Measurements from ENCODE around the gene ORM1. TPM values are rescaled to one million over a fixed set of nuclear protein-coding genes. Genes with fewer than 3 reads are reported as not detected.
A peak's percentile ranks its signal among the peaks of the same experiment; 100 is the strongest.

Gene ORM1
- total and polyA plus RNA-seq, 2 of the 8 experiments (the other 6 are each of a cell fraction or from before 2014, with no cell fraction given), result 0.32 TPM; not detected in 1

- Histone ChIP-seq H3K23me2 (ENCODE audit: low read depth, low read length) (no peaks in the 10 kb centered on the region), H4K5ac (ENCODE audit: insufficient read length, low read depth, low read length) (no peak overlapping the region), H3K27me3 (replicated peaks in 1 of 4; ENCODE audit: control insufficient read depth in 3 of 4, extremely low read depth in 1 of 4, insufficient read depth in 3 of 4, low read length in 3 of 4) (no peaks in the 10 kb centered on the region), H3K18ac (ENCODE audit: extremely low read depth, low read length) (no peak overlapping the region), H3K23ac (ENCODE audit: insufficient read length) (no peak overlapping the region), H3K4me1 (replicated peaks in 1 of 4; ENCODE audit: control insufficient read depth in 3 of 4, insufficient read depth in 4 of 4, low read length in 3 of 4) (peaks cover 0 to 20% (median 4%) of the 10 kb centered on the region in 4 experiments; a peak in 5 of 7 replicates), H2AFZ (ENCODE audit: low read length) (no peak overlapping the region), H3K4me3 (ENCODE audit: extremely low read depth in 1 of 4, insufficient read depth in 2 of 4, low read depth in 3 of 4, low read length in 4 of 4) (no peak overlapping the region), H2BK20ac (ENCODE audit: low read length) (no peak overlapping the region), H3K79me2 (ENCODE audit: control insufficient read depth in 1 of 2, insufficient read depth in 2 of 2, low read length in 2 of 2) (no peaks in the 10 kb centered on the region), H2BK15ac (ENCODE audit: low read length) (0 out of 2 replicates have a peak overlapping the region, but pooled peaks have one; percentile 76), H3K9ac (replicated peaks in 1 of 4; ENCODE audit: extremely low read depth in 1 of 4, low read depth in 3 of 4, low read length in 3 of 4) (0 out of 7 replicates have a peak overlapping the region, but pooled peaks of 1 of the 4 experiments have one; percentile 0), H3K4ac (replicated peaks; ENCODE audit: insufficient read length, low read depth, low read length) (no peak overlapping the region), H2BK120ac (replicated peaks; ENCODE audit: low read depth, low read length) (no peak overlapping the region), H4K20me1 (replicated peaks in 1 of 2; ENCODE audit: control insufficient read depth in 1 of 2, insufficient read depth in 2 of 2, low read length in 2 of 2) (peaks cover 0 to 4% of the 10 kb centered on the region in 2 experiments), H3K79me1 (ENCODE audit: low read depth, low read length) (no peaks in the 10 kb centered on the region), H2BK5ac (ENCODE audit: low read depth, low read length) (peak overlapping the region; percentile 40; the same call in 1 of the 2 replicates), H2BK12ac (ENCODE audit: low read depth, low read length) (peak overlapping the region; percentile 3; the same call in 1 of the 2 replicates), H4K8ac (ENCODE audit: extremely low read depth, insufficient read depth, low read length) (no peak overlapping the region), H3K9me3 (ENCODE audit: insufficient read depth in 2 of 2, low read depth in 1 of 2, low read length in 1 of 2) (no peaks in the 10 kb centered on the region), H2AK5ac (ENCODE audit: low read depth, low read length) (no peak overlapping the region), H3K14ac (ENCODE audit: insufficient read length) (no peak overlapping the region), H3K36me3 (ENCODE audit: control insufficient read depth in 2 of 4, insufficient read depth in 4 of 4, low read length in 3 of 4) (peaks cover 0 to 8% (median 2%) of the 10 kb centered on the region in 4 experiments; a peak in 5 of 8 replicates), H3K56ac (replicated peaks; ENCODE audit: insufficient read length, low read depth, low read length) (no peak overlapping the region), H3K4me2 (ENCODE audit: insufficient read depth in 1 of 2, low read depth in 2 of 2, low read length in 2 of 2) (0 out of 4 replicates have a peak overlapping the region, but pooled peaks of 1 of the 2 experiments have one; percentile 19), H3K27ac (ENCODE audit: low read depth, low read length) (no peak overlapping the region), H4K91ac (replicated peaks; ENCODE audit: insufficient read length, low read length) (no peak overlapping the region)
- ChIA-PET CTCF (ENCODE audit: partially characterized antibody) (interaction anchor here (0.6 to 6.3 kb wide), 21 partner anchors 9 to 804 kb away, joined by 3 to 205 read pairs (median 4); partner anchors contain the start of genes AMBP and COL27A1), POLR2A (ENCODE audit: partially characterized antibody) (interaction anchor here (0.6 to 2.0 kb wide), 2 partner anchors 125 to 180 kb away, joined by 3 to 6 read pairs; no protein-coding TSS in a partner anchor)
- FAIRE-seq (no peak), DNase-seq (ENCODE audit: low read depth in 1 of 2, low spot score in 2 of 2) (peak in 1 of 2 experiments; percentile 59)
- WGBS, 2 experiments (ENCODE audit: extremely low coverage in 1 of 2, insufficient coverage in 1 of 2, insufficient read length in 1 of 2, insufficient replicate concordance in 2 of 2, low coverage in 1 of 2, low lambda C conversion rate in 2 of 2, missing lambda C conversion rate in 1 of 2), result 75% methylated on average over 23 of the region's 23 CpGs; no CpG with 5 or more reads in 1 of the 2 experiments
- TF ChIP-seq TEAD4 (IDR thresholded peaks at IDR 0.05; ENCODE audit: low read depth, low read length) (peak; percentile 91), CBX8 (IDR thresholded peaks at IDR 0.05; ENCODE audit: borderline replicate concordance, low read depth, low read length) (no peak), EZH2 (IDR thresholded peaks at IDR 0.05; ENCODE audit: low read depth, low read length, severe bottlenecking) (no peak), TCF12 (IDR thresholded peaks at IDR 0.05; ENCODE audit: low read depth, low read length) (0 out of 2 replicates have a peak, but pooled peaks have one; percentile 21), KDM5A (IDR thresholded peaks at IDR 0.05; ENCODE audit: low read length) (no peak), TBP (IDR thresholded peaks at IDR 0.05; ENCODE audit: low read depth, low read length) (no peak), BACH1 (IDR thresholded peaks at IDR 0.05; ENCODE audit: low read length) (0 out of 2 replicates have a peak, but pooled peaks have one; percentile 26), HDAC2 (IDR thresholded peaks at IDR 0.05; ENCODE audit: borderline replicate concordance in 1 of 2, low read depth in 2 of 2, low read length in 2 of 2) (0 out of 4 replicates have a peak, but pooled peaks of 1 of the 2 experiments have one; percentile 49), KDM4A (IDR thresholded peaks at IDR 0.05; ENCODE audit: low read depth, low read length, severe bottlenecking) (no peak), YY1 (IDR thresholded peaks at IDR 0.05; ENCODE audit: low read depth, low read length) (0 out of 2 replicates have a peak, but pooled peaks have one; percentile 5)
Observed at GRCh38 chr9:114288193-114289091, 34.5 kb upstream of the ORM1 start.

All from H1 (cell line).